A549 (cell line): ENCODE measurements around the gene LSG1. TPM values are rescaled to one million over a fixed set of nuclear protein-coding genes. Genes with fewer than 3 reads are reported as not detected.
A peak's percentile ranks its signal among the peaks of the same experiment; 100 is the strongest.

Source experiments
- ATAC-seq, 2 experiments: fragments of 200-7000 bp in 1 of 2; fragments of >200 bp in 1 of 2; cut with Nextera tagmentation in 1 of 2; cut with Tn5 transposase in 1 of 2; 3 replicates each; pipeline versions ENCODE4 v1.8.0 to v1.9.1; 2018 to 2020; ENCODE audit warnings: mild to moderate bottlenecking in 1 of 2, moderate library complexity in 1 of 2
- CTCF ChIA-PET: fragments of 300-600 bp; sonication (Branson Sonifier 250); formaldehyde crosslinking; extraction: SDS; loops from one replicate; lab custom pipeline; 2021; ENCODE audit warnings: antibody characterized with exemption, inconsistent platforms; lab: Yijun Ruan, JAX
- POLR2A ChIA-PET: fragments of 350-600 bp; formaldehyde crosslinking; extraction: SDS; loops from one replicate; lab custom pipeline; 2021; ENCODE audit warnings: antibody characterized with exemption, inconsistent platforms; lab: Yijun Ruan, JAX
- DNase-seq, 2 experiments: peaks; one replicate each; pipeline versions ENCODE4 v3.0.0 to v3.0.0-alpha.2; 2011 to 2016; ENCODE audit warnings: low read depth in 1 of 2, low spot score in 1 of 2
- FAIRE-seq: peaks from 2 replicates; lab custom pipeline; 2011; peaks lifted over from hg19 to GRCh38; lab: Jason Lieb, UNC
- H3K27ac ChIP-seq, 2 experiments: fragments of >200 bp; sonication (Bioruptor Twin); formaldehyde crosslinking; 3 replicates each; pipeline ENCODE4 v1.5.1; 2016 to 2017
- H3K4me1 ChIP-seq: fragments of >200 bp; sonication (Bioruptor Twin); formaldehyde crosslinking; 3 replicates; pipeline ENCODE4 v1.6.1; 2016
- H3K4me2 ChIP-seq: fragments of >200 bp; sonication (Bioruptor Twin); formaldehyde crosslinking; 3 replicates; pipeline ENCODE4 v1.6.1; 2016
- H3K4me3 ChIP-seq: fragments of >200 bp; sonication (Bioruptor Twin); formaldehyde crosslinking; 3 replicates; pipeline ENCODE4 v1.5.1; 2016
- H3K9me3 ChIP-seq: fragments of >200 bp; sonication (Bioruptor Twin); formaldehyde crosslinking; 3 replicates; pipeline ENCODE4 v1.6.1; 2016
- BCL3 ChIP-seq: fragments of >200 bp; sonication (Bioruptor Twin); formaldehyde crosslinking; IDR thresholded peaks from 3 replicates; pipeline ENCODE4 v1.6.1; 2016
- BHLHE40 ChIP-seq: IDR thresholded peaks from 2 replicates; pipeline ENCODE4 v1.6.1; 2012; ENCODE audit warnings: low read depth, low read length, inconsistent platforms
- CHD4 ChIP-seq: fragments of 200-600 bp; sonication (generic); IDR thresholded peaks from 2 replicates; pipeline ENCODE4 v1.6.1; 2016; ENCODE audit warnings: antibody characterized with exemption, mild to moderate bottlenecking, borderline replicate concordance
- E2F6 ChIP-seq: IDR thresholded peaks from 2 replicates; pipeline ENCODE4 v1.6.1; 2012; ENCODE audit warnings: low read depth, borderline replicate concordance
- EHF ChIP-seq: fragments of 250-450 bp; sonication (Bioruptor Pico); IDR thresholded peaks from 2 replicates; pipeline ENCODE4 v1.5.0; 2020; ENCODE audit warnings: mild to moderate bottlenecking
- GATA3 ChIP-seq: IDR thresholded peaks from 2 replicates; pipeline ENCODE4 v1.6.1; 2012; ENCODE audit warnings: borderline replicate concordance
- HDAC2 ChIP-seq: fragments of 200-600 bp; sonication (generic); IDR thresholded peaks from 2 replicates; pipeline ENCODE4 v1.6.1; 2016
- HOXB13 ChIP-seq: fragments of 250-450 bp; sonication (Bioruptor Pico); IDR thresholded peaks from 2 replicates; pipeline ENCODE4 v1.5.0; 2020; ENCODE audit warnings: low read depth, mild to moderate bottlenecking, moderate library complexity
- KDM1A ChIP-seq: fragments of 200-600 bp; sonication (generic); IDR thresholded peaks from 2 replicates; pipeline ENCODE4 v1.6.1; 2016; ENCODE audit warnings: low read depth, mild to moderate bottlenecking
- MAZ ChIP-seq: fragments of 150-350 bp; IDR thresholded peaks from 2 replicates; pipeline ENCODE4 v1.6.1; 2014; ENCODE audit warnings: antibody characterized with exemption, low read depth, low read length, borderline replicate concordance
- MYC ChIP-seq: IDR thresholded peaks from 2 replicates; pipeline ENCODE4 v1.6.1; 2012; ENCODE audit warnings: mild to moderate bottlenecking, inconsistent platforms, low read length, improper control_type of control experiment, borderline replicate concordance
- NPAS2 ChIP-seq: fragments of 250-450 bp; sonication (Bioruptor Pico); IDR thresholded peaks from 2 replicates; pipeline ENCODE4 v1.8.0; 2022; ENCODE audit warnings: mild to moderate bottlenecking, moderate library complexity, borderline replicate concordance
- PHF8 ChIP-seq: fragments of 200-600 bp; sonication (generic); IDR thresholded peaks from 2 replicates; pipeline ENCODE4 v1.6.1; 2016; ENCODE audit warnings: low read depth, mild to moderate bottlenecking, antibody characterized with exemption, moderate library complexity, borderline replicate concordance
- POLR2A ChIP-seq: IDR thresholded peaks from 2 replicates; pipeline ENCODE4 v1.6.1; 2012; ENCODE audit warnings: mild to moderate bottlenecking, low read length
- RARB ChIP-seq: fragments of 250-450 bp; sonication (Bioruptor Pico); IDR thresholded peaks from 2 replicates; pipeline ENCODE4 v1.8.0; 2021; ENCODE audit warnings: mild to moderate bottlenecking, moderate library complexity
- SREBF2 ChIP-seq: fragments of 450-650 bp; IDR thresholded peaks from 2 replicates; pipeline ENCODE4 v1.6.1; 2014; ENCODE audit warnings: mild to moderate bottlenecking, moderate library complexity
- TFCP2L1 ChIP-seq: fragments of 250-450 bp; sonication (Bioruptor Pico); IDR thresholded peaks from 2 replicates; pipeline ENCODE4 v1.5.0; 2021; ENCODE audit warnings: mild to moderate bottlenecking
- TP53 ChIP-seq: fragments of 250-450 bp; sonication (Bioruptor Pico); IDR thresholded peaks from 2 replicates; pipeline ENCODE4 v1.5.0; 2021; ENCODE audit warnings: mild to moderate bottlenecking, moderate library complexity
- ZFP36 ChIP-seq: fragments of 450-650 bp; IDR thresholded peaks from 2 replicates; pipeline ENCODE4 v1.6.1; 2014; ENCODE audit warnings: borderline replicate concordance; ENCODE audit not compliant: partially characterized antibody
- ZSCAN20 ChIP-seq: fragments of 250-450 bp; sonication (Bioruptor Pico); IDR thresholded peaks from 2 replicates; pipeline ENCODE4 v1.8.0; 2022; ENCODE audit warnings: mild to moderate bottlenecking, moderate library complexity
- WGBS: methylation state at CpG from one replicate; pipeline ENCODE4 v1.1.6; 2017; ENCODE audit errors: missing lambda C conversion rate; 5-methylcytosine and 5-hydroxymethylcytosine counted together
- polyA plus RNA-seq, 4 experiments: library from polyadenylated mRNA; depleted of rRNA in 3 of 4; stranded (reverse); fragments of >200 nt; fragmentation: RNase III in 1 of 4; extraction: RNeasy Plus Mini Kit Qiagen cat#74134 plus additional on column Dnase treatment in 1 of 4; gene quantifications; 2 replicates in 3 of 4; 3 replicates in 1 of 4; pipeline ENCODE4 v1.2.3, GENCODE V29; 2011 to 2017

Gene LSG1
- polyA plus RNA-seq, 2 of the 4 experiments (the other 2 are of a cell fraction), result 37.4 to 70.3 TPM

GRCh38 chr3:194715022-194715800 is 43.2 kb upstream of the LSG1 start:
- TF ChIP-seq CHD4 (no peak), PHF8 (no peak), SREBF2 (no peak), MAZ (no peak), POLR2A (no peak), BHLHE40 (no peak), TFCP2L1 (CRISPR knock-in tag) (no peak), TP53 (no peak), HOXB13 (CRISPR knock-in tag) (no peak)
- TF ChIP-seq, all 56 proteins: peak for 0
- FAIRE-seq, result no peak

GRCh38 chr3:194714564-194714963 is 42.6 kb upstream of the LSG1 start:
- 88% methylated on average over 6 of the region's 6 CpGs for WGBS
- no peak overlapping the region for H3K4me3 ChIP-seq
- DNase-seq, result no peak
- TF ChIP-seq BCL3 (no peak), EHF (CRISPR knock-in tag) (no peak), E2F6 (no peak), ZSCAN20 (no peak)
- TF ChIP-seq, all 56 proteins: peak for 0
- CTCF ChIA-PET, result interaction anchor here (1.0 kb wide), 1 partner anchor 14 kb away, joined by 3 read pairs; no protein-coding TSS in a partner anchor
- Histone ChIP-seq H3K9me3 (no peaks in the 10 kb centered on the region), H3K27ac (peak overlapping the region in 1 of 2 experiments; percentile 26; a peak in 1 of 6 replicates), H3K4me2 (no peak overlapping the region), H3K4me1 (peaks cover 8% of the 10 kb centered on the region; the same call in 1 of the 3 replicates)
- POLR2A ChIA-PET, result interaction anchor here (0.6 kb wide), 1 partner anchor 56 kb away, joined by 3 read pairs; no protein-coding TSS in a partner anchor
- no peak; a peak in 1 of 6 replicates for ATAC-seq
- FAIRE-seq, result no peak

More at GRCh38 chr3:194715022-194715800, 43.2 kb upstream of the LSG1 start:
- Histone ChIP-seq H3K27ac (peak overlapping the region in 1 of 2 experiments; percentile 26; a peak in 1 of 6 replicates), H3K4me3 (no peak overlapping the region), H3K4me1 (peaks cover 8% of the 10 kb centered on the region; the same call in 1 of the 3 replicates), H3K9me3 (no peaks in the 10 kb centered on the region), H3K4me2 (no peak overlapping the region)
- ATAC-seq (no peak), DNase-seq (no peak)
- WGBS, result 76% methylated on average over 8 of the region's 8 CpGs
- ChIA-PET CTCF (interaction anchor here (0.8 to 1.0 kb wide), 2 partner anchors 14 to 27 kb away, joined by 3 read pairs; no protein-coding TSS in a partner anchor), POLR2A (interaction anchor here (0.6 kb wide), 1 partner anchor 56 kb away, joined by 3 read pairs; no protein-coding TSS in a partner anchor)

- Histone ChIP-seq H3K27ac (no peak overlapping the region; a peak in 1 of 6 replicates), H3K4me2 (no peak overlapping the region), H3K4me1 (peaks cover 8% of the 10 kb centered on the region; the same call in 1 of the 3 replicates), H3K9me3 (no peaks in the 10 kb centered on the region), H3K4me3 (no peak overlapping the region)
- no peak for TF ChIP-seq ZFP36
- FAIRE-seq, result no peak
- 70% methylated on average over 5 of the region's 5 CpGs for WGBS
- ATAC-seq, result no peak
- ChIA-PET CTCF (no interaction called here), POLR2A (no interaction called here)
- DNase-seq, result no peak
Observed at GRCh38 chr3:194714137-194714455, 42.1 kb upstream of the LSG1 start.

- no peak overlapping the region; a peak in 1 of 6 replicates for H3K27ac ChIP-seq
- WGBS, result 82% methylated on average over 9 of the region's 9 CpGs
- no peak overlapping the region for H3K4me2 ChIP-seq
- DNase-seq, result no peak
- no peak for ATAC-seq
- ChIA-PET POLR2A (no interaction called here), CTCF (no interaction called here)
- H3K9me3 ChIP-seq, result no peaks in the 10 kb centered on the region
- TF ChIP-seq MYC, result no peak
- no peak for TF ChIP-seq KDM1A
- TF ChIP-seq HDAC2, result no peak
- TF ChIP-seq GATA3, result no peak
- TF ChIP-seq BCL3, result no peak
- TF ChIP-seq RARB (CRISPR knock-in tag), result no peak
- no peak for TF ChIP-seq TP53
- TF ChIP-seq BHLHE40, result no peak
- no peak for TF ChIP-seq NPAS2 (CRISPR knock-in tag)
- H3K4me3 ChIP-seq, result no peak overlapping the region
- FAIRE-seq, result no peak
- peaks cover 8% of the 10 kb centered on the region; the same call in 1 of the 3 replicates for H3K4me1 ChIP-seq
Observed at GRCh38 chr3:194713299-194714136, 41.5 kb upstream of the LSG1 start.
